HG03280 (cell line): ENCODE data around the gene TREML2.

ENCODE experiments used
- ATAC-seq: cut with Tn5 transposase; IDR thresholded peaks from one replicate; pipeline ENCODE4 v1.9.1; 2021; ENCODE audit warnings: mild to moderate bottlenecking, moderate library complexity; ENCODE audit not compliant: unreplicated experiment

TREML2 gene

GRCh38 chr6:41153992-41154625 lies 46.8 kb downstream of the TREML2 start, which contains the start of gene TREML1:
Gene TREML1 (minus strand): TSS chr6:41154347. CDS start chr6:41154288, 59 bp downstream.
- no peak for ATAC-seq

DNA sequence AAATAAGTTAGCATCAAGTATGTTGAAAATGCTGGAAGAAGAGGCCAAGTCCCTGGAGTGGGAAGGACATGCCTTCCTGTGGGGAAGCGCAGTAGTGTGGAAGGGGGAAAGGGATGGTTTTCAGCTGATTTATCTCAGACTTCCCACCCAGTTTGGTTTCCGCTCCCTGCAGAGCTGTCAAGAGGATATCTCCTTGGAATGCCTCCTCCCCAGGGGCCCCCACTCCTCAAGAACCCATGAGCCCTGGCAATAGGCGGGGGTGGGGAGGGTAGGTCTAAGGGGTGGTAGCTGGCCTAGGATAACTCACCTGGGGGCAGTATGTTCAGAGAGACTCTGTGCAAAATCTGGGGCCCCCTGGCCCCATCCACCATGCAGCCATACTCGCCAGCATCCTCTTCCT lies 47.5 kb downstream of the TREML2 start:
- ATAC-seq: no peak

DNA sequence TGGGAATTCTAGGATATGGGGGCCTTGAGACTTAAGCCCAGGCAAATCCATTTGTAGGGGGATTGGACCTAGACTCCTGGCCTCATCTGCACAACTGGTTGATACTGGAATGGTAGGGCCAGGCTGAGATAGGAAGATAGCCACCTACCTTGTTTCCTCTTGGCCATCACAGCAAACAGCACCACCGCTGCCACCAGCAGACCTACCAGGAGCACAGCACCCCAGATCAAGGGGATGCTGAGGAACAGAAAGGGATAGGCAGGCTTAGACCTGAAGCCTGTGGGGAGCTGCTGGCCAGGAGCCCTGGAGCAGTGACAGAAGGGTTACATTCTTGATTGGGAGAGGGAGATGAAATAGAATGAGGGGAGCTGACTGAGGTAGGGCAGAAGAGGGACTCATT lies 50.3 kb downstream of the TREML2 start:
- no peak for ATAC-seq

DNA sequence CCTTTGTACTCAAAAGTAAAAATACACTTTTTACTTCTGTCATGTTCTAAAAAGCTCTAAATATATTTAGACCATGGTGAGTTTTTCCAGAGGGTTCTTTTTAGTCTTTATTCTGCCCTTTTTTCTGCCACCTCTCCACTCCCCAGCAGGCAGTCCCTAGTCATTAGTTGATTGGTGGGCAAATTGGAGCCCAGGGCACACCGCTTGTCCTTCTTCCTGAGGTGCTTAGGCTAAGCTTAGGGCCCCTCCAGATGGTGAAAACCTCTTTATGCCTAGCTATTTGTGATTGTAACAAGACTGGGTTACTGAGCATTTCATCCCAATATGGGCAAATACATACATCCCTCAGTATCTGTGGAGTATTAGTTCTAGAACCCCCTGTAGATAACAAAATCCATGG lies 53.0 kb downstream of the TREML2 start:
- ATAC-seq: no peak
